ENCODE results near the gene TRIM17.

The TRIM17 gene

GRCh38 chr1:228416217-228416933 is at the start of gene TRIM17:
TRIM17 (minus strand) TSS chr1:228416861; CDS start chr1:228415072, 1,789 bp downstream.
- no peak for DNase-seq (ENCODE audit: low read depth in 2 of 2, low spot score in 1 of 2)

- no peak for DNase-seq (ENCODE audit: low read depth in 2 of 2, low spot score in 1 of 2)
Observed at GRCh38 chr1:228465571-228466146, 49.0 kb upstream of the TRIM17 start.

GRCh38 chr1:228465141-228465540 is 48.5 kb upstream of the TRIM17 start:
- DNase-seq (ENCODE audit: low read depth in 2 of 2, low spot score in 1 of 2): no peak

GRCh38 chr1:228464487-228464983 is 47.9 kb upstream of the TRIM17 start:
- DNase-seq (ENCODE audit: low read depth in 2 of 2, low spot score in 1 of 2): peak; percentile 61 to 67

- no peak for DNase-seq (ENCODE audit: low read depth in 2 of 2, low spot score in 1 of 2)
Observed at GRCh38 chr1:228463559-228464455, 47.1 kb upstream of the TRIM17 start.

- no peak for DNase-seq (ENCODE audit: low read depth in 2 of 2, low spot score in 1 of 2)
Observed at GRCh38 chr1:228463009-228463558, 46.4 kb upstream of the TRIM17 start.

- no peak for DNase-seq (ENCODE audit: low read depth in 2 of 2, low spot score in 1 of 2)
Observed at GRCh38 chr1:228462560-228462959, 45.9 kb upstream of the TRIM17 start.

GRCh38 chr1:228460821-228461220 is 44.2 kb upstream of the TRIM17 start:
- DNase-seq (ENCODE audit: low read depth in 2 of 2, low spot score in 1 of 2): no peak

- no peak for DNase-seq (ENCODE audit: low read depth in 2 of 2, low spot score in 1 of 2)
Observed at GRCh38 chr1:228459091-228459993, 42.7 kb upstream of the TRIM17 start.

- DNase-seq (ENCODE audit: low read depth in 2 of 2, low spot score in 1 of 2): peak; percentile 66 to 68
Observed at GRCh38 chr1:228457396-228458176, 40.9 kb upstream of the TRIM17 start.

GRCh38 chr1:228457017-228457395 is 40.3 kb upstream of the TRIM17 start:
- no peak for DNase-seq (ENCODE audit: low read depth in 2 of 2, low spot score in 1 of 2)

- no peak for DNase-seq (ENCODE audit: low read depth in 2 of 2, low spot score in 1 of 2)
Observed at GRCh38 chr1:228456252-228457016, 39.8 kb upstream of the TRIM17 start.

- DNase-seq (ENCODE audit: low read depth in 2 of 2, low spot score in 1 of 2): no peak
Observed at GRCh38 chr1:228455715-228456114, 39.1 kb upstream of the TRIM17 start.

GRCh38 chr1:228454238-228454637 is 37.6 kb upstream of the TRIM17 start:
- no peak for DNase-seq (ENCODE audit: low read depth in 2 of 2, low spot score in 1 of 2)

- no peak for DNase-seq (ENCODE audit: low read depth in 2 of 2, low spot score in 1 of 2)
Observed at GRCh38 chr1:228453614-228454013, 37.0 kb upstream of the TRIM17 start.

- DNase-seq (ENCODE audit: low read depth in 2 of 2, low spot score in 1 of 2): no peak
Observed at GRCh38 chr1:228453022-228453560, 36.4 kb upstream of the TRIM17 start.

- no peak for DNase-seq (ENCODE audit: low read depth in 2 of 2, low spot score in 1 of 2)
Observed at GRCh38 chr1:228452194-228453021, 35.7 kb upstream of the TRIM17 start.

- no peak for DNase-seq (ENCODE audit: low read depth in 2 of 2, low spot score in 1 of 2)
Observed at GRCh38 chr1:228450200-228450599, 33.5 kb upstream of the TRIM17 start.

Measured in stimulated activated CD8-positive, alpha-beta memory T cell treated with anti-CD3 and anti-CD28 coated beads, Interleukin-4, amount 100 ng/mL, for 4 hours (primary cell).